ENCODE results near the gene TRERF1. TPM values are rescaled to one million over a fixed set of nuclear protein-coding genes. Genes with fewer than 3 reads are reported as not detected.

TRERF1 gene
- total and polyA plus RNA-seq, 2 experiments from 2014 or later, result 3.2 to 5.1 TPM

DNA sequence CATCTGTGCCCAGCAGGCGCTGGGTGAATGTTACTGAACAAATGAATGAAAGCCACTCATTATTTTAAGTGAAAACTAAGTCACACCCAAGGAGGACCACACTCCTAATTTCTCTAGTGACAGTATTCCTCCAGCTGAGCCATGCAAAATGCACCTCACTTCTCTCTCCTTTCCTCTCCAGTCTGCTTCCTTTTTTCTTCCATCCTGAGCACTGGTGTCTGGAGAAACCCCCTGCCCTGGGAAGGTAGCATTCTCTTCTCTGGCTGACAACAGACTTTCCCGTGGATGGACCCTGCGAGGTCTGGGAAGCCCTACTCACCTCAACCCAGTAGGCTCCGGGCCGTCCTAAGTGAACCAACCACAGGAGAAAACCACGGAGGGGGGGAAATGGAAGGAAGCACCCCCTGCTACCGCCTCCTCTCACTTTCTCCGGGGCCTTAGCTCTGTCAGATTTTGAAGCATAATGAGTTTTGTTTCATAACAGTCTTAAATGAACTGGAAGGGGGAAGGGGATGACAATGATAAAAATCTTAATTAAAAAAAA, 22.6 kb downstream of the TRERF1 start:
- WGBS (ENCODE audit: low lambda C conversion rate, missing lambda C conversion rate), result 76% methylated on average over 8 of the region's 8 CpGs
- Histone ChIP-seq H3K9me3 (ENCODE audit: low read depth) (peaks cover 11% of the 10 kb centered on the region), H3K9me2 (replicated peaks; ENCODE audit: insufficient read depth) (no peaks in the 10 kb centered on the region), H3K79me2 (peaks cover 81% of the 10 kb centered on the region), H4K20me1 (ENCODE audit: insufficient read depth, poor library complexity, severe bottlenecking) (peaks cover 4% of the 10 kb centered on the region), H3K27ac (peak overlapping the region; percentile 52), H2AFZ (no peak overlapping the region), H3K4me3 (no peak overlapping the region), H3K36me3 (replicated peaks; ENCODE audit: insufficient read depth, low read depth) (no peaks in the 10 kb centered on the region), H3K4me1 (ENCODE audit: insufficient read depth) (no peaks in the 10 kb centered on the region), H3K4me2 (no peak overlapping the region), H3K27me3 (no peaks in the 10 kb centered on the region)
- no peak for DNase-seq (ENCODE audit: low spot score)
- TF ChIP-seq, protein P1, sequence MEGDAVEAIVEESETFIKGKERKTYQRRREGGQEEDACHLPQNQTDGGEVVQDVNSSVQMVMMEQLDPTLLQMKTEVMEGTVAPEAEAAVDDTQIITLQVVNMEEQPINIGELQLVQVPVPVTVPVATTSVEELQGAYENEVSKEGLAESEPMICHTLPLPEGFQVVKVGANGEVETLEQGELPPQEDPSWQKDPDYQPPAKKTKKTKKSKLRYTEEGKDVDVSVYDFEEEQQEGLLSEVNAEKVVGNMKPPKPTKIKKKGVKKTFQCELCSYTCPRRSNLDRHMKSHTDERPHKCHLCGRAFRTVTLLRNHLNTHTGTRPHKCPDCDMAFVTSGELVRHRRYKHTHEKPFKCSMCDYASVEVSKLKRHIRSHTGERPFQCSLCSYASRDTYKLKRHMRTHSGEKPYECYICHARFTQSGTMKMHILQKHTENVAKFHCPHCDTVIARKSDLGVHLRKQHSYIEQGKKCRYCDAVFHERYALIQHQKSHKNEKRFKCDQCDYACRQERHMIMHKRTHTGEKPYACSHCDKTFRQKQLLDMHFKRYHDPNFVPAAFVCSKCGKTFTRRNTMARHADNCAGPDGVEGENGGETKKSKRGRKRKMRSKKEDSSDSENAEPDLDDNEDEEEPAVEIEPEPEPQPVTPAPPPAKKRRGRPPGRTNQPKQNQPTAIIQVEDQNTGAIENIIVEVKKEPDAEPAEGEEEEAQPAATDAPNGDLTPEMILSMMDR (IDR thresholded peaks at IDR 0.05; ENCODE audit: poor library complexity), result no peak
- TF ChIP-seq EZH2 (IDR thresholded peaks at IDR 0.05; ENCODE audit: borderline replicate concordance), result no peak
- no peak for TF ChIP-seq EZH2phosphoT487 (IDR thresholded peaks at IDR 0.05; ENCODE audit: low read depth, severe bottlenecking, unreplicated experiment)

DNA sequence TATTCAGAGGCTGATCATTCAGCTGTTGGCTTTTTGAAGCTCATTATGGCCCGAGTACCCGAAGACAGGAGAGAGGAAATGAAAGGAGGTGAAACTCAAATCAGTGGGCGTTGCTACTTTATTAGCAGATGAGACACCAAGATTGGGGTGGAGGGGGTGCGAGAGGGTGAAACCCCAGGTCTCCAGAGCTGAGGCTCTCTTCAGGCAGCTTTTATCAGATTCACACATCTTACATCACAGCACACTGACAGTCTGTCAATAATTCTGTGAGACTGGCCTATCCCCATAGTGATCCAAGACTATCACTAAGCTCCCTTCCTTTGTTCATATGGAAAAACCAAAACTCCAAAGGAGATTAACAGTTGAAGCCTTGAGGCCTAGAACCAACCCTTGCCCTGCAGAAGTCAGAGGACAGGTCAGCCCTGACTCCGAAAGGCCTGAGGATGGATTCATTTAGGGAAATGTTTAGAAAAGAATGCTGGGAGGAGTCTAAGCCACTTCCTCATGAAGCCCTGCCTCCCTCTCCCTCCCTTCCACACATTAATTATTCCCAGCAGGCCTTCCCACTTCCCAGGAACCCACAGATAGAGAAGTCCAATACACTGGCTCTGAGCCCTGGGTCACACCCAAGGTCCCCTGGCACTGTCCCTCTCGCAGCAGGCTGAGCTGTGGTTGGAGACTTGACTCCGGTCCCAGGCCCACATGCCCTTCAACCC, 23.2 kb downstream of the TRERF1 start:
- no peak for TF ChIP-seq EZH2 (IDR thresholded peaks at IDR 0.05; ENCODE audit: borderline replicate concordance)
- TF ChIP-seq, protein P1 (IDR thresholded peaks at IDR 0.05; ENCODE audit: poor library complexity), result no peak
- Histone ChIP-seq H3K4me2 (no peak overlapping the region), H3K4me3 (no peak overlapping the region), H3K4me1 (ENCODE audit: insufficient read depth) (no peaks in the 10 kb centered on the region), H3K9me2 (replicated peaks; ENCODE audit: insufficient read depth) (no peaks in the 10 kb centered on the region), H2AFZ (no peak overlapping the region), H3K27ac (peak overlapping the region; percentile 52), H3K9me3 (ENCODE audit: low read depth) (peaks cover 5% of the 10 kb centered on the region), H4K20me1 (ENCODE audit: insufficient read depth, poor library complexity, severe bottlenecking) (peaks cover 4% of the 10 kb centered on the region), H3K27me3 (no peaks in the 10 kb centered on the region), H3K36me3 (replicated peaks; ENCODE audit: insufficient read depth, low read depth) (no peaks in the 10 kb centered on the region), H3K79me2 (peaks cover 81% of the 10 kb centered on the region)
- WGBS (ENCODE audit: low lambda C conversion rate, missing lambda C conversion rate), result 83% methylated on average over 7 of the region's 7 CpGs
- no peak for DNase-seq (ENCODE audit: low spot score)

DNA sequence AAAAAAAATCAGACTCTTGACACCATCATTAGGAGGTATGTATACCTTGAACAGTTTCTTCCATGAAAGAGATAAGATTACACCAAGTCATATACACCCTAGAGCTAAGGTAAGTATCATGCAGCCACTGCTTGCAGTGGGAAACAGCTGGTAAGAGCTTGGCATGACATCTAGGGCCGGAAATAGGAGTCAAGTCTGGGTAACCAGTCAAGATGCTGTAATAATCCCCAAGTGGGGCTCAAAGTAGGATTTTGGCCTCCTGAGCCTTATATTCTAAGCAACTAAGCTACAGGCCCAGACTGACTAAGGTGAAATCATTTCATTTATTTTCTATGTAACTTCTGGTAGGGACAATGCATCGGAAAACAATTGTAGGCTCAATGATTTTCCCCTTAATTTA, 23.9 kb downstream of the TRERF1 start:
- H3K79me2 ChIP-seq, result peaks cover 80% of the 10 kb centered on the region
- TF ChIP-seq EZH2 (IDR thresholded peaks at IDR 0.05; ENCODE audit: borderline replicate concordance), result no peak
- no peak for TF ChIP-seq EZH2phosphoT487 (IDR thresholded peaks at IDR 0.05; ENCODE audit: low read depth, severe bottlenecking, unreplicated experiment)
- TF ChIP-seq, protein P1 (IDR thresholded peaks at IDR 0.05; ENCODE audit: poor library complexity), result no peak
- H4K20me1 ChIP-seq (ENCODE audit: insufficient read depth, poor library complexity, severe bottlenecking), result peaks cover 4% of the 10 kb centered on the region
- no peak for DNase-seq (ENCODE audit: low spot score)
- no peak overlapping the region for H3K4me3 ChIP-seq
- H3K9me2 ChIP-seq (replicated peaks; ENCODE audit: insufficient read depth), result no peaks in the 10 kb centered on the region
- peak overlapping the region; percentile 52 for H3K27ac ChIP-seq
- H3K36me3 ChIP-seq (replicated peaks; ENCODE audit: insufficient read depth, low read depth), result no peaks in the 10 kb centered on the region
- no peaks in the 10 kb centered on the region for H3K9me3 ChIP-seq (ENCODE audit: low read depth)
- 98% methylated on average over 2 of the region's 2 CpGs for WGBS (ENCODE audit: low lambda C conversion rate, missing lambda C conversion rate)
- no peaks in the 10 kb centered on the region for H3K27me3 ChIP-seq
- H2AFZ ChIP-seq, result no peak overlapping the region
- H3K4me1 ChIP-seq (ENCODE audit: insufficient read depth), result no peaks in the 10 kb centered on the region
- no peak overlapping the region for H3K4me2 ChIP-seq
